K562 (cell line): Measurements from ENCODE around the gene RPTN. TPM values are rescaled to one million over a fixed set of nuclear protein-coding genes. Genes with fewer than 3 reads are reported as not detected.
A peak's percentile ranks its signal among the peaks of the same experiment; 100 is the strongest.

Experiments
- ATAC-seq: fragments of 200-7000 bp; cut with Tn5 transposase; 3 replicates; pipeline ENCODE4 v1.9.1; 2020; ENCODE audit warnings: moderate library complexity
- BruUV-seq: library from RNA; stranded (reverse); fragments of 400-500 nt; replicated peaks from 2 replicates; lab custom pipeline; 2021; lab: Mats Ljungman, UMichigan
- CTCF ChIA-PET: fragments of 300-600 bp; formaldehyde crosslinking; extraction: SDS; loops from one replicate; lab custom pipeline; 2021; ENCODE audit warnings: low intra/inter-chr PET ratio; lab: Yijun Ruan, JAX
- POLR2A ChIA-PET: fragments of 300-600, 350-650 bp; sonication (Branson Sonifier 250); formaldehyde crosslinking; extraction: SDS; loops from one replicate; lab custom pipeline; 2021; ENCODE audit warnings: antibody characterized with exemption, inconsistent platforms; lab: Yijun Ruan, JAX
- DNase-seq, 4 experiments: peaks; one replicate each; pipeline versions ENCODE4 v3.0.0 to v3.0.0-alpha.2; 2011 to 2018; ENCODE audit warnings: low spot score in 3 of 4, mixed read lengths in 3 of 4; ENCODE audit errors: extremely low read depth in 1 of 4
- FAIRE-seq: peaks from 2 replicates; lab custom pipeline; 2011; peaks lifted over from hg19 to GRCh38; lab: Jason Lieb, UNC
- H2AFZ ChIP-seq: 2 replicates; pipeline ENCODE4 v1.6.0; 2011; ENCODE audit warnings: low read depth, low read length, control low read depth, inconsistent platforms
- H3K27ac ChIP-seq: fragments of 200-600 bp; 3 replicates; pipeline ENCODE4 v1.8.0; 2011; ENCODE audit warnings: low read depth, mild to moderate bottlenecking, control low read depth, inconsistent platforms, low read length, moderate library complexity, mixed read lengths; ENCODE audit errors: extremely low read depth
- H3K27me3 ChIP-seq, 2 experiments: fragments of 300-600 bp in 1 of 2; 2 replicates in 1 of 2; 3 replicates in 1 of 2; pipeline versions ENCODE4 v1.6.0 to v1.8.0; 2011; ENCODE audit warnings: inconsistent platforms in 2 of 2, low read length in 2 of 2, mild to moderate bottlenecking in 1 of 2, mixed read lengths in 1 of 2, moderate library complexity in 1 of 2; ENCODE audit not compliant: control insufficient read depth in 2 of 2, insufficient read depth in 2 of 2
- H3K36me3 ChIP-seq: fragments of 300-600 bp; 3 replicates; pipeline ENCODE4 v1.8.0; 2011; ENCODE audit warnings: mild to moderate bottlenecking, low read length, inconsistent platforms; ENCODE audit not compliant: control insufficient read depth, insufficient read depth
- H3K4me1 ChIP-seq, 2 experiments: fragments of 200-600 bp in 1 of 2; replicated peaks in 1 of 2; 2 replicates in 1 of 2; 3 replicates in 1 of 2; pipeline versions ENCODE4 v1.5.1 to v1.8.0; 2011; ENCODE audit warnings: inconsistent platforms in 2 of 2, low read length in 2 of 2, mild to moderate bottlenecking in 1 of 2, mixed read lengths in 1 of 2, moderate library complexity in 1 of 2; ENCODE audit not compliant: control insufficient read depth in 2 of 2, insufficient read depth in 2 of 2
- H3K4me2 ChIP-seq: 2 replicates; pipeline ENCODE4 v1.6.1; 2011; ENCODE audit warnings: low read length, control low read depth, inconsistent platforms, mixed read lengths; ENCODE audit not compliant: insufficient read depth
- H3K4me3 ChIP-seq: fragments of 200-600 bp; sonication (generic), shearing (Covaris generic); 2 replicates; pipeline ENCODE4 v1.5.1; 2016; ENCODE audit warnings: control low read depth, inconsistent platforms
- H3K79me2 ChIP-seq: fragments of 200-600 bp; 3 replicates; pipeline ENCODE4 v1.8.0; 2011; ENCODE audit warnings: low read length, inconsistent platforms; ENCODE audit not compliant: control insufficient read depth, insufficient read depth
- H3K9ac ChIP-seq, 2 experiments: 2 replicates each; pipeline versions ENCODE4 v1.6.0 to v1.6.1; 2011; ENCODE audit warnings: low read depth in 2 of 2, low read length in 2 of 2, control low read depth in 1 of 2, inconsistent platforms in 1 of 2, mild to moderate bottlenecking in 1 of 2, mixed read lengths in 1 of 2; ENCODE audit not compliant: insufficient read depth in 1 of 2
- H3K9me1 ChIP-seq: one replicate; pipeline ENCODE4 v1.6.0; 2011; ENCODE audit warnings: inconsistent platforms, mild to moderate bottlenecking, low read length, moderate library complexity; ENCODE audit not compliant: control insufficient read depth, insufficient read depth
- H3K9me3 ChIP-seq: replicated peaks from 2 replicates; pipeline ENCODE4 v1.5.1; 2011; ENCODE audit warnings: low read depth, low read length, inconsistent platforms; ENCODE audit not compliant: control insufficient read depth, insufficient read depth
- H4K20me1 ChIP-seq: replicated peaks from 2 replicates; pipeline ENCODE4 v1.6.1; 2011; ENCODE audit warnings: low read length, inconsistent platforms, mixed read lengths; ENCODE audit not compliant: control insufficient read depth, insufficient read depth
- CHD2 ChIP-seq: IDR thresholded peaks from 2 replicates; pipeline ENCODE4 v1.6.1; 2011; ENCODE audit warnings: low read depth, low read length
- DPF2 ChIP-seq: fragments of 450-650 bp; IDR thresholded peaks from 2 replicates; pipeline ENCODE4 v1.6.1; 2016
- HLTF ChIP-seq: fragments of 450-650 bp; IDR thresholded peaks from 2 replicates; pipeline ENCODE4 v1.6.1; 2016
- ZNF589 ChIP-seq: fragments of 200-800 bp; sonication (Bioruptor generic); IDR thresholded peaks from 2 replicates; pipeline ENCODE4 v1.6.1; 2016; ENCODE audit warnings: low read depth, missing genetic modification characterization, missing compliant biosample characterization
- WGBS: fragments of 100-300 bp; shearing (Covaris generic); methylation state at CpG from one replicate; pipeline ENCODE4 v1.1.6; 2016; ENCODE audit warnings: low coverage, mixed read lengths; ENCODE audit not compliant: insufficient coverage; ENCODE audit errors: missing lambda C conversion rate; 5-methylcytosine and 5-hydroxymethylcytosine counted together
- in situ Hi-C: fragments of 300-500 bp; cut with MboI; formaldehyde crosslinking; loops from 4 replicates; pipeline ENCODE4 v1.15.0; 2018; ENCODE audit warnings: inconsistent platforms, mixed read lengths
- intact Hi-C: fragments of 100-400 bp; cut with micrococcal nuclease; formaldehyde crosslinking; loops from 2 replicates; pipeline ENCODE4 v1.14.2; 2022
- polyA plus RNA-seq, 8 experiments: library from polyadenylated mRNA; depleted of rRNA in 4 of 8; stranded (reverse) in 5 of 8; unstranded in 3 of 8; fragments of >200 nt; fragmentation: Nextera tagmentation in 2 of 8; fragmentation: Illumina TruSeq in 1 of 8; extraction: Ambion mirVana in 2 of 8; extraction: Trizol in 1 of 8; gene quantifications; 2 replicates each; pipeline versions ENCODE4 v1.2.1 to v1.2.3, GENCODE V29; 2011 to 2014; ENCODE audit warnings: inconsistent platforms in 1 of 8, missing spikeins in 1 of 8
- total RNA-seq, 7 experiments: library from RNA; depleted of rRNA in 6 of 7; stranded (reverse); fragments of >200 nt in 6 of 7; fragmentation: Illumina TruSeq in 2 of 7; extraction: Trizol in 2 of 7; gene quantifications; 2 replicates each; pipeline versions ENCODE4 v1.2.1 to v1.2.3, GENCODE V29; 2011 to 2021; ENCODE audit warnings: low replicate concordance in 1 of 7
- TF ChIP-seq, protein P1 (sequence below): sonication (generic); formaldehyde crosslinking; IDR thresholded peaks from 2 replicates; pipeline ENCODE4 v1.8.1; 2023; ENCODE audit warnings: mild to moderate bottlenecking, missing genetic modification reagents, moderate library complexity
- TF ChIP-seq, protein P2 (sequence below): fragments of 450-650 bp; IDR thresholded peaks from 2 replicates; pipeline ENCODE4 v1.6.1; 2016; ENCODE audit warnings: low read depth, mild to moderate bottlenecking, moderate library complexity

The RPTN gene
- total and polyA plus RNA-seq, 9 of the 15 experiments (the other 6 are each of a cell fraction or from before 2014, with no cell fraction given): not detected

DNA sequence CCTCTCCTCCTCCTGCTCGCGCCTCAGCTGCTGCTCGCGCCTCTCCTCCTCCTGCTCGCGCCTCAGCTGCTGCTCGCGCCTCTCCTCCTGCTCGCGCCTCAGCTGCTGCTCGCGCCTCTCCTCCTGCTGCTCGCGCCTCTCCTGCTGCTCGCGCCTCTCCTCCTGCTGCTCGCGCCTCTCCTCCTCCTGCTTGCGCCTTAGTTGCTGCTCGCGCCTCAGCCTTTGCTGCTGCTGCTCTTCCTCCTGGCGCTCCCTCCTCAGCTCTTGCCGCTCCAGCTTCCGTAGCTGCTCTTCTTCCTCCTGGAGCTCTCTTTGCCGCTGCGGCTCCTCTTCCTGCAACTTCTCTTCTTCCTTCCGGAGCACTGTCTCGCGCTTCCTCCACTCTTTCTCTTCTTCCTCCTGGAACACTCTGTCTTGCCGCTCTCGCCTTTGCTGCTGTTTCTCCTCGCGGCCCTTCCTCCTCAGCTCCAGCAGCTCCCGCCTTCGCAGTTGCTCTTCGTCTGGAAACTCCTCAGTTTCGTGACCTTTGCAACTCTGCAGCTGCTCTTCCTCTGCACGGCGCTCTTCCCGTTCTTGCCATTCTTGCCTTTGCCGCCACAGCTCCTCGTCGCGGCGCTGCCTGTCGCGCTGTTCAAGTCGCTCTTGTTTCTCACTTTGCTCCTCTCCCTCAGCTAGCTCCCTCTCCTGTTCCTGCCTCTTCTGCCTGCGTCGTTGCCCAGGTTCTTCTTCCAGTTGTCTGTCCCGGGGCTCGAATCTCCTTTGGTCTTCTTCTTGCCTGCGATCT lies 46.7 kb downstream of the RPTN start:
- no peak overlapping the region for H3K27ac ChIP-seq
- peak overlapping the region in 1 of 2 experiments; percentile 26; a peak in 1 of 4 replicates for H3K9ac ChIP-seq
- H3K4me2 ChIP-seq: no peak overlapping the region
- POLR2A ChIA-PET: no interaction called here
- WGBS: 24% methylated on average over 18 of the region's 53 CpGs
- no peak overlapping the region for H2AFZ ChIP-seq
- H3K9me3 ChIP-seq: no peaks in the 10 kb centered on the region
- no peaks in the 10 kb centered on the region for H3K9me1 ChIP-seq
- peaks cover 0 to 14% of the 10 kb centered on the region in 2 experiments; a peak in 1 of 5 replicates for H3K4me1 ChIP-seq
- peaks cover 11 to 55% of the 10 kb centered on the region in 2 experiments; a peak in 3 of 5 replicates for H3K27me3 ChIP-seq
- CTCF ChIA-PET: no interaction called here
- in situ Hi-C loops: no loop called here
- H4K20me1 ChIP-seq: no peaks in the 10 kb centered on the region
- intact Hi-C loops: no loop called here
- DNase-seq (no peak), ATAC-seq (no peak), FAIRE-seq (no peak)
- H3K79me2 ChIP-seq: no peaks in the 10 kb centered on the region
- TF ChIP-seq DPF2 (no peak), ZNF589 (CRISPR knock-in tag) (no peak), HLTF (no peak), CHD2 (no peak)
- TF ChIP-seq, protein P1, sequence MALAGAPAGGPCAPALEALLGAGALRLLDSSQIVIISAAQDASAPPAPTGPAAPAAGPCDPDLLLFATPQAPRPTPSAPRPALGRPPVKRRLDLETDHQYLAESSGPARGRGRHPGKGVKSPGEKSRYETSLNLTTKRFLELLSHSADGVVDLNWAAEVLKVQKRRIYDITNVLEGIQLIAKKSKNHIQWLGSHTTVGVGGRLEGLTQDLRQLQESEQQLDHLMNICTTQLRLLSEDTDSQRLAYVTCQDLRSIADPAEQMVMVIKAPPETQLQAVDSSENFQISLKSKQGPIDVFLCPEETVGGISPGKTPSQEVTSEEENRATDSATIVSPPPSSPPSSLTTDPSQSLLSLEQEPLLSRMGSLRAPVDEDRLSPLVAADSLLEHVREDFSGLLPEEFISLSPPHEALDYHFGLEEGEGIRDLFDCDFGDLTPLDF: no peak
- TF ChIP-seq, protein P2, sequence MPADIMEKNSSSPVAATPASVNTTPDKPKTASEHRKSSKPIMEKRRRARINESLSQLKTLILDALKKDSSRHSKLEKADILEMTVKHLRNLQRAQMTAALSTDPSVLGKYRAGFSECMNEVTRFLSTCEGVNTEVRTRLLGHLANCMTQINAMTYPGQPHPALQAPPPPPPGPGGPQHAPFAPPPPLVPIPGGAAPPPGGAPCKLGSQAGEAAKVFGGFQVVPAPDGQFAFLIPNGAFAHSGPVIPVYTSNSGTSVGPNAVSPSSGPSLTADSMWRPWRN: no peak
- H3K36me3 ChIP-seq: no peaks in the 10 kb centered on the region
- BruUV-seq: no TSS peak
- no peak overlapping the region for H3K4me3 ChIP-seq
